HG02973 (cell line): ENCODE data around the gene FBXW8.

Experiments used
- ATAC-seq: cut with Tn5 transposase; IDR thresholded peaks from one replicate; pipeline ENCODE4 v1.9.1; 2021; ENCODE audit warnings: moderate library complexity; ENCODE audit not compliant: unreplicated experiment

The FBXW8 gene

DNA sequence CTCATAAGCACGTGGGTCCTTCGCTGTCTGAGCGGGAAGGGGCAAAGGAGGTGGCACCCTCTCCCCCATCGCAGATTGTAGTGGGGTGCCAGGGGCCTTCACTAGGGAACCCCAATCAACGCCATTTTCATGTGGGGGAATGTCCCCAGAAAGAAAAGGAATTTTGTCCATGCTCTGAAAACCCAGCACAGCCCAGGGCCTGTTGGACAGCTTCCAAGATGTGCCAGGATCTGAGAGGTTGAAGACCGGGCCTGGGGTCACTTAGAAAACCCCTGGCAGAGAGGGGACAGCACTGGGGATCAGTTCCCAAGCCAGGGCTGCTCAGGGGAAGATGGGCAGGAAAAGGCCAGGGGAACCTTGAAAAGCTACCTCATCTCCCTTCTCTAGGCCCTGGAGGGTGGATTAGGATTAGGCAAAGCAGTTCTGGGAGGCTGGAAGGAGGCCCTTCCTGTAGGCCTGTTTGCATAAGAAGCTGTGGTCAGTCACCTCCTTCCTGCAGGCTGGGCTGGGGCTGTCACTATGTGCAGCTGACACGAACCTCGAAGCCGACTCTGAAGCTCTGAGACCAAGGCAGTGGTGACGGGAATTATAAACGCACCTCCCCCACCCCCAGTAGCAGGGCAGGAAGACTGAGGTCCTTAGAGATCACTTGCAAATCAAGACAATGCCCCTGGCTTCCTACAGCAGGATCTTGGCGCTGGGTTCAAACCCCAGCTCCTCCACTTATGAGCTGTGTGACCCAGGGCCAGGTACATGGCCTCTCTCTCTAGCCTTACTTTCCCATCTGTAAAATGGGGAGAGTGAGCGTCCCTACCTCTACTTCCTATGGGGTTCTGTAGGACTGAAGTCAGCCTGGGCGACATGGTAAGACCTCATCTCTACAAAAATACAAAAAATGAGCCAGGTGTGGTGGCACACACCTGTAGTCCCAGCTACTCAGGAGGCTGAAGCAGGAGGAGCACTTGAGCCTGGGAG, 159.5 kb downstream of the FBXW8 start:
- ATAC-seq = no peak

DNA sequence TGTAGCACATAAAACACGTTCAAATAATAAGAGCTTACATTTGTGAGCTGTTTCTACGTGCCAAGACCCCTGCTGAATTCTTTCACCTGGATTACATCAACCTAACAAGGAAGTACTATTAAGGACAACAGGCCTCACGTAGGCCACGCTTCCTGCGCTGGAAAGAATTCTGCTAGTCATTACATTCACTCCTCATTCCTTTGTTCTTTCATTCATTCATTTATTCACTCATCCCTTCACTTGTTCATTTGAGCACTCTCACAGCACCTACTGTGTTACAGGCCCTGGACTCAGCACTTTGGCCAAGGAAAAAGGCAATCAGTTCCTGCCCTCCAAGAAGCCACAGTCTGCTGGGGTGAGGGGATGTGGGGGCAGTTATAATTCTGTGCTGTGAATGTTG, 160.3 kb downstream of the FBXW8 start:
- ATAC-seq = no peak

DNA sequence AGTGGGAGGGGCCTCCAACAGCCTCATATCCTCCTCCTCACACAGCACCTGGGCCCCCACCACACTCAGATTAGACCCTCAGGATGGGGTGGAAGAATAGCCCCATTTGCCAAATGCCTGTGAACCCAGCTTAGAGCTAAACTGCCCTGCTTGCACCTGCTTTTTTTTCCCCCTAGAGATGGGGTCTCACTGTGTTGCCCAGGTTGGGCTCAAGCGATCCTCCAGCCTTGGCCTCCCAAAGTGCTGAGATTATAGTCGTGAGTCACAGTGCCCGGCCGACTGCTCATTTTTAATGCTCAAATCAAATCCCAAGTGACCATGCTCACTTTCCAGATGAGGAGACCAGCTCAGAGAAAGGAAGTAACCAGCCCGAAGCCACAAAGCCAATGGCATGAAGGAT, 161.4 kb downstream of the FBXW8 start:
- no peak for ATAC-seq

DNA sequence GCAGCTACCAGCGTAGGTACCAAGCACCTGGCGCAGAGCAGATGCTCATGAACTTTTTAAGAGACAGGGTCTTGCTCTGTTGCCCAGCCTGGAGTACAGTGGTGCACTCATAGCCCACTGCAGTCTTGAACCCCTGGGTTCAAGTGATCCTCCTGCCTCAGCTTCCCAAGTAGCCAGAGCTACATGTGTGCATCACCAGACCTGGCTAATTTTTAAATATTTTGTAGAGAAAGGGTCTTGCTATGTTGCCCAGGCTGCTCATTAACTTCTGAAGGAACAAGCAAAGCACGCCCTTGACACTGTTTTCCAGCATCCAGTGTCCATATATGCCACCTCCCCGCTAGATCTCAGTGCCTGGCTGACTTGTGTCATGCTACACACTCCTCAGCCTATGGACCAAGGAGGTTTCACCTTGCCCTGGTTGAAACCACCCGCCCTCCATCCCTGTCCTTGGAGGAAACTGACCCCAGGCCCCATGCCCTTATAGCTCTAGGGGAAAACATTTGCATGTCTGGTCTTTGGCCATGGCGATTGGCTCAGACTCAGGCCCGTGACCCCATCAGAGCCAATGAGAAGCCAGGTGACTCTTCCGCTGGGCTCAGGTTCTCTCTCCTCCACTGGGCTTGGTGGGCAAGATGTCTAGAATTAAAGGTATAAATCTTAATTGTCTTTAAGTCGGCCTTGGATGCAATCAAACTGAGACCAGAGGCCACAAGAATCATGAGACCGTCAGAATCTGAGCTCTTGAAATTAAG, 162.2 kb downstream of the FBXW8 start:
- ATAC-seq = no peak

DNA sequence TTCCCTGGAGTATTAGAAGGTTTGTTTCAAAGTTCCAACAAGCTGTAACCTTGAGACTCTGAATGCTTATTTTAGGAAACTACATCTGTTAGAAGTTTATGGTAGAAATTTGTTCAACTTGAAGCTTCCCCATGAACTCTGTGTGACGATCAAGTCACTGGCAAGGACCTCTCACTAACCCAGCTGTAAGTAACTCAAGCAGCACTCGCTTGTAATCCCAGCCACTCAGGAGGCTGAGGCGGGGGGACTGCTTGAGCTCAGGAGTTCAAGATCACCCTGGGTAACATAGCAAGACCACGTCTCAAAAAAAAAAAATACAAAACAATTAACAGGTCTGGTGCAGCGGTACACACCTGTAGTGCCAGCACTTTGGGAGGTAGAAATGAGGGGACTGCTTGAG, 162.9 kb downstream of the FBXW8 start:
- ATAC-seq = no peak

DNA sequence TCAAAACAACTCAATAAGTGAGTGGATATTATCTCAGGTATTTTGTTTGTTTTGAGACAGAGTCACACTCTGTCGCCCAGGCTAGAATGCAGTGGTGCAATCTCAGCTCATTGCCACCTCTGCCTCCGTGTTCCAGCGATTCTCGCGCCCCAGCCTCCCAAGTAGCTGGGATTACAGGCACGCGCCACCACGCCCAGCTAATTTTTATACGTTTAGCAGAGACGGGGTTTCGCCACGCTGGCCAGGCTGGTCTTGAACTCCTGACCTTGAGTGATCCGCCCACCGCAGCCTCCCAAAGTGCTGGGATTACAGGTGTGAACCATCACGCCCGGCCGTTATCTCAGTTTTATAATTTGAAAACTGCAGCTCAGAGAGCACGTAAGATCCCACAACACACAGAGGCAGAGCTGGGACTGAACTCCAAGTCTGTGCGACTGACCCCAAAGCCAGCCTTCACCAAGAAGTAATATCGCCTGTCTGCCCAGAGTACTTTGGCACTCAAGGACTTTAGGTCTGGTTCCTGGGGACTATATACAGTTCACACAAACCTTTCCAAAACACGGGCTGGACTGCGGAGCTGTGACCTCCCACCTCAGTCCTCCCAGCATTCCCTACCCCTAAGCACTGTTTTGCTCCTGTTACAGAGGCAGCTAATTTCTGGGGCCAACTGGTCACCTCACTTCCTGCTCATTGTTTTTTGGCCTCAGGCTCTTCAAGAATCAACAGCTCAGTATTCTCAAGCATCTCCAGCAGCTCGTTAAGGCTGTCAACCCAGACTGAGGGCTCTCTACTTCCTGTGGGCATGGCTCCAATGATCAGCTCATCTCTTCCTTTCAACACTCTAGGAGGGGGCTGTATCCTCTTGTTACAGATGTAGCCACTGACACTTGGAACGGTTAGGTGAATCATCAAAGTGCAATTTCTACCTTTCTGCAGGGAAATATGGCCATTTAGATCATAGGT, 165.9 kb downstream of the FBXW8 start:
- no peak for ATAC-seq

DNA sequence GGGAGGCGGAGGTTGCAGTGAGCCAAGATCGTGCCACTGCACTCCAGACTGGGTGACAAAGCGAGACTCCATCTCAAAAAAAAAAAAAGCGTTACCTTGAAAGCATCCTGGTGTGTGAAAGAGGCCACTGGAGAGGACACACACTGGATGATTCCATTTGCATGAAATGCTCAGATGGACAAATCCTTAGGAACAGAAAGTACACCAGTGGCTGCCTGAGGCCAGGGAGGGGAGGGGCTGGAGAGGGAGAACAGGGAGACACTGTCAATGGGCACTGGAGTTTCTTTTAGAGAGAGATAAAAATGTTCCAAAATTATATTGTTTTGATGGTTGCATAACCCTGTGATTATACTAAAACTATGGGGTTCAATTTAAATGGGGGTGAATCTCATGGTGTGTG, 168.7 kb downstream of the FBXW8 start:
- no peak for ATAC-seq

DNA sequence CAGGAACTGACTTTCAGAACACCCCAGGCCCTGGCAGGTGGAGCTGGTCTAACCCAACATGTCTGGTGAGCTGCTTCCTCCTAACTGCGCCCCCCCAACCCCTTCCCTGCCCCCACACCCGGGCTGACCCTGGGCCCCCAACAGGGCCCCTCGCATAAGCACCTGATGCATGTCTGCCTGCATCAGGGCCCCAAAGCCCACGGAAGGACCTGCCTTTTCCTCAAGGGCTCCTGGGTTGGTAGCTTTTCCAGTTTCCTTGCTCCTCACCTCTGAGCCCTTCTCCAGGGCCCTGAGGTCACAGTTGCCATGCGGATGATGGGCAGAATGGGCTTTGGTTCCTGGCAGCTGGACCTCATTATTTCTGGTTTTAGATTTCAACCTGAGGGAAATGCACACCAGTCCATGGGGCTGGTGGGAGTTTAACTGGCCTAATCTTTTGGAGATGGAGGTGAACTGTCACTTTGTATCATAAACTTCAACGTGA, 170.0 kb downstream of the FBXW8 start:
- no peak for ATAC-seq
